NCI-H460 (cell line): ENCODE results near the gene PYGM. TPM values are rescaled to one million over a fixed set of nuclear protein-coding genes. Genes with fewer than 3 reads are reported as not detected.

Experiments used
- DNase-seq: peaks from one replicate; pipeline ENCODE4 v3.0.0-alpha.2; 2016; ENCODE audit warnings: low read depth; ENCODE audit errors: extremely low read depth
- polyA plus RNA-seq: library from polyadenylated mRNA; depleted of rRNA; stranded (reverse); fragments of >200 nt; gene quantifications from 2 replicates; pipeline ENCODE4 v1.2.3, GENCODE V29; 2014; cell fraction: nucleus; rRNA removed
- total RNA-seq: library from RNA; depleted of rRNA; stranded (reverse); fragments of >200 nt; shearing (Covaris generic); gene quantifications from 2 replicates; pipeline ENCODE4 v1.2.3, GENCODE V29; 2014; rRNA removed

Gene PYGM
- total RNA-seq, result 0.54 TPM in 1 of 2 replicates, not detected in the other
- polyA plus RNA-seq, result 0.36 TPM in 1 of 2 replicates, not detected in the other

- DNase-seq, result no peak
Measured at GRCh38 chr11:64759722-64760719, at the start of gene PYGM. Gene PYGM, minus strand, starts transcription at chr11:64759974. Its CDS starts 76 bp downstream, at chr11:64759898.

- no peak for DNase-seq
Measured at GRCh38 chr11:64805481-64805880, 45.7 kb upstream of the PYGM start.

GRCh38 chr11:64804346-64805210 lies 44.8 kb upstream of the PYGM start:
- DNase-seq, result no peak

DNA sequence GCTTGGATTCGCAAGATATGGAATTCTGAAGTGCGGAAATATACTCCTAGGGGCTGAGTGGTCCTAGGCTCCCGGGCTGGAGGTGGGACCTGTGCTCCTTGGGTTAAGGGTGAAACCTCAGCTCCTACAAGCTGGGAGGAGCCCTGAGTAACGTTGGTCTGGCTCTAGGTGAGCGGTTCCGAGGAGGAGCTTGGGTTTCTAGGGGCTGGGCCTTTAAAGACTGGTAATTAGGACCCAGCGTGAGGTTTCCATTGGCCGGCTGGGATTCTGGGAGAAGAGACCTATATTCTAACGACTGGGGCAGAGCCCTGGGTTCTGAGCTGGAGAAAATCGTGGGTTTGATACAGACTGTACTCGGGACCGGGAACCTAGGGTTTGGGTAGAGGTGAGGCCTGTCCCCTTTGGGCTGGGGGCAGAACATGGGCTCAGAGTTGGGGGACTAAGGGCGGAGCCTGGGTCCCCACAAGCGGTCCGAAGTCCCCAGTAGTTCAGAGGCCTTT lies 44.1 kb upstream of the PYGM start:
- no peak for DNase-seq

GRCh38 chr11:64803158-64803845 lies 43.5 kb upstream of the PYGM start, which contains the start of gene MAP4K2:
Gene MAP4K2, minus strand, starts transcription at chr11:64803214. Its CDS starts 65 bp downstream, at chr11:64803149.
- DNase-seq, result peak; percentile 73

DNA sequence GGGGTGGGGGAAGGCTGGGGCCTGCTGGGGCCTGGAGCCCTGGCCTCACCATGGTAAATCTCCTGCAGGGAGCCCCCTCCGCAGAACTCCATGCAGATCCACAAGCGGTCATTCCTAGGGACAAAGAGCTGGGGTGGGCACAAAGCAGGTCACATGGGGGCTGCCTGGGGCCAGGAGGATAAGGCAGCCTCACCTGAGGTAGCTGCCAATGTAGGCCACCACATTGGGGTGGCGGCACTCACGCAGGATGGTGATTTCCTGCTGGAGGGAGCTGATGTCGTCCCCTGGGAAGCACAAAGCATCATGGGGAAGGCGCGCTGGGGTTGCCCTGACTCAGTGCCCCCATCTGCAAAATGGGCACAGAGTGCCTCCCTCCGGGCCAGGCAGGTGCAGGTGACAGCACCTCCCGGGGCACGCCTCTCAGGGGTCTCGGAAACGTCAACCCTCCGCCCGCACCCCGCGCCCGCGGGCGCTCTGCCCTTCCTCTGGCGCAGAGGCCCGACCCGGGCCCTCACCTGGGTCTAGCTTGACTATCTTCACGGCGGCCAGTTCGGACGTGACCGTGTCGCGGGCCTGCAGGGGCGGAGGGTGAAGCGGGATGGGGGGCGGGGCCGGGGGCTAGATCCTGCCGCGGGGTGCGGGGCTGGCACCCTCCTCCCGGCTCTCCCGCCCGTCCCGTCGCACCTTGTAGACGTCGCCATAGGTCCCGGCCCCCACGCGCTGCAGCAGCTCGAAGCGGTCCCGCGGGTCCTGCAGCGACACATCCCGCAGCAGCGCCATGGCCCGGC lies 42.8 kb upstream of the PYGM start:
- DNase-seq, result no peak

GRCh38 chr11:64801561-64802369 lies 42.0 kb upstream of the PYGM start:
- no peak for DNase-seq

DNA sequence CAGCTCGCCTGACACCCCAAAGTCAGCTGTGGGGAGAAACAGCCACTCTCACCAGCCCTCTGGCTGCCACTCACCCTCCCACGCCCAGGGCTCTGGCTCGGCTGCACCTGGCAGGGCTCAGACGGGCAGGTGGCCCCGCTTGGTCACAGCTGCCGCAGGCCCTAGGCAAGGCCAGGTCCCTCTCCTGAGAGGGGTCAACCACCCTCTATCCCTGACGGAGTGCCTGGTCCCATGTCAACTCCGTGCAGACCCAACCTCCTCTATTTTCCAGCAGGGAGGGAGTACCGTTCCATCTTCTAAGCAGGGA lies 41.3 kb upstream of the PYGM start:
- no peak for DNase-seq

GRCh38 chr11:64800303-64801157 lies 40.8 kb upstream of the PYGM start:
- DNase-seq, result no peak

GRCh38 chr11:64799623-64800302 lies 40.0 kb upstream of the PYGM start:
- no peak for DNase-seq

DNA sequence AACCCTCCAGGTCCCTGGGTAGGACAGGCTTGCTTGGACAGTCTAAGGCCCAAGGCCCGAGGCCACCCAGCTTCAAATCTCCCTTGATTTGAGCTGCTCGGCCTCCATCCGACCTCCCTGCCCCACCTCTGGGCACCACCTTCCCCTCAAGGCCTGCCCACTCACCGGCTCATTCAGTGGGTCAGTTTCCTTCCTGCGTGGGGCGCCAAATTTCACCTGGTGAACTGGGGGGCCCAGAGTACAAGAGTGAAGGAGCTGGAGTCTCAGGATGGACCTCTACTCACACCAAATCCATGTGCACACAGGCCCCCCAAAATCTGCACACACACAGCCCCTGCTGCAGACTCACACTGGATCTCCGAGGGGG lies 39.5 kb upstream of the PYGM start:
- no peak for DNase-seq

DNA sequence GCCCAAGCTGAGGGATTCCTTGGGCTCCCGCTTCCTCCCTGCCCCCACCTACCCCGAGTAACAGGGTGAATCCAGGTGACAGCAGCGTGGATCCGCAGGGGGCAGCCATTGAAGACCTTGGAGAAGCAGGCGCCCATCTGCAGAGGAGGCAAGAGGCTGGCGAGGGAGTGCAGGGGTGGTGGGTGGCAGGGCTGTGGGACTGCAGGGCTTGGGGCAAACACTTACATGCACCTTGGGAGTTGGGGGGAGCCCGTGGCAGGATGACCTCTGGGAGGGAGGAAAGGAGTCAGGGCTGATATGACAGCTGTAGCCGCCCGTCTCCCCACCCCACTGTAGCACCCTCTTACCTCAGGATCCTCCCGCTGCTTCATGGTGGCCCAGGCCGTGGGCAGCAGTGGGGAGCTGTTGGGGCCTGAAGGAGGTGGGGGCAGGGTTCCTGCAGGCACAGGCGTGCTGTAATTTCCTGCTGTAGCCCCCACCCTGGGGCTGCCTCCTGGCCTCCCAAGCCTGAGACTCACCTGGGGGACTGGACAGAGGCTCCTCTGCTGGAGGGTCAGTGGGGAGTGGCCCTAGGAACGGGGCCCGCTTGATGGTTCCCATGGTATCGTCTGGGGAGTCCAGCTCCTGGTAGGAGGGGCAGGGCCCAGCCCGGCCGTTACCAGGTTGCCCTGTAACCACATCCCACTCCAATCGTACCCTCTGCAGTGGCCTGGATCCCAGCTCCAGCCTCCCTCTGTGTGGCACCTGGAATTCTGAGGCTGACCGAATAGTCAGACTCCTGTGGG lies 37.2 kb upstream of the PYGM start:
- DNase-seq, result no peak

DNA sequence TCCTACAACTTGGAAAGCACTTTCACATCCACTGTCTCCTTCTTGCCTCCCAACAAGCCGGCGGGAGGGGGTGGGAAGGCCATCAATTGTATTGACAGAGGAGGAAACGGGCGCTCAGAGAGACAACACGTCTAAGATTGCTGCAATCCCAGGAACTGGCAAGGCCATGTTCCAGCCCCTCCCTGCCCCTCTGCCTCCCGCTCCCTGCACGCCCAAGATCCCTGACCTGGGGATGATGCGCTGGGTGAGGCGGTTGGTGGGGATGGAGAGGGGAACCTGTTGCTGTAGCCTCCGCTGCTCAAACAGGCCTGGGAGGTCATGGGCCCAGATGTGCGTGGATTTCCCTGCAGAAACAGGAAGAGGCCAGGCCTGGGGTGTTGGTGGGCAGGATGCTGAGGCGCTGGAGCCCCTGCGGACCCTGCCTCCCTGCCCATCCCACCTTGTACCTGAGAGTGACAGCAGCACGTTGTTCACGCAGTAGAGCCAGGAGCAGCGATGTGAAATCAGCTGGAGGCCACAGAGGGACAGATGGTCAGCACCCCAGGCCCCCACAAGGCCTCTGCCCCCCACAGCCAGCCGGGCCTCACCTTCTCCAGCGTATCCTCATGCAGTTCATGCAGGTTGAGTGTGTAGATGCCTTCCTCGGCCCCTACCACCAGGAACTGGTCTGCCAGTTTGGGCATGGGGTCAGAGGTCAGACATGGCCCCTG lies 36.4 kb upstream of the PYGM start:
- DNase-seq, result no peak

DNA sequence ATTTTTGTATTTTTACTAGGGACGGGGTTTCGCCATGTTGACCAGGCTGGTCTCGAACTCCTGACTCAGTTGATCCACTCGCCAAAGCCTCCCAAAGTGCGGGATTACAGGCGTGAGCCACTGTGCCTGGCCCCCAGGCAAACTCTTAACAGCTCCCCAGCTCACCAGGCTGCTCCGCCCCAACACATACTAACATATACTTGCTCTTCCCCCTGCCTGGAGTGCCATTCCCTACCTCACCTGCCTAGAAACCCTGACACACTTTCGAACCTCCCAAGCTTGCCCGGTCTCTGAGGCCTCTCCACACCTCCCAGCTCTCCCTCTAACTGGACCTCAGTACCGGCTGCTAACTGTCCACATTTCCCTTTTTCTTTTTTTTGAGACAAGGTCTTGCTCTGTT lies 34.8 kb upstream of the PYGM start:
- no peak for DNase-seq

- DNase-seq, result no peak
Measured at GRCh38 chr11:64793271-64794160, 33.7 kb upstream of the PYGM start.
